Ramos (cell line): Measurements from ENCODE around the gene PDPR.
"Not testable (repeated sequence)": the region's sequence is repeated elsewhere in the genome, so short reads cannot be mapped to it uniquely, and the experiment has no call there.

Source experiments
- in situ Hi-C: fragments of 300-500 bp; cut with MboI; formaldehyde crosslinking; loops from one replicate; pipeline ENCODE4 v1.14.3; 2022; ENCODE audit warnings: low sequenced_read_pairs; ENCODE audit not compliant: unreplicated experiment

PDPR gene

GRCh38 chr16:70159355-70160348, 45.5 kb downstream of the PDPR start:
- in situ Hi-C loops, result no loop called here

GRCh38 chr16:70160388-70160787, 46.3 kb downstream of the PDPR start:
- in situ Hi-C loops, result no loop called here

- in situ Hi-C loops, result no loop called here
Measured at GRCh38 chr16:70160821-70161220, 46.7 kb downstream of the PDPR start.

DNA sequence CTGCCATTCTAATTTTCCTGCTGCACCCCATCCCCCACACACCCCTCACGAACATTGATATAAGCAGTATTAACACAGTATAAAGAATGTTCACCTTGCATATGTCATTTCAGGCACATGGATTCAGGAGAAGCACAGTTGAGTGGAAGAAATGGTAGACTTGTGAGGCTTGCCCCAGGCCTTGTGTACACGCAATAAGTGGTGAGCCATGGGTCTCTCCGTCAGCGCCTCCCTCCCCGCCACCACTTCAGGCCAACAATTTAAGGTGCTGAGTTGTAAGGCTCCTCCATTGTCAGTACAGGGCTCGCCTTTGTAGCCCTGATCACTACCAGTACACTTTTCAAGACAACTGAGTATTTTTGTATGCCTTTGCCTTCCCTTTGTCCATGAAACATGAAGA, 47.2 kb downstream of the PDPR start:
- in situ Hi-C loops, result no loop called here

- in situ Hi-C loops, result no loop called here
Measured at GRCh38 chr16:70162041-70162451, 47.9 kb downstream of the PDPR start.

GRCh38 chr16:70163596-70163995, 49.5 kb downstream of the PDPR start:
- in situ Hi-C loops, result no loop called here

- in situ Hi-C loops, result not testable (repeated sequence)
Measured at GRCh38 chr16:70166688-70167087, 52.6 kb downstream of the PDPR start.

DNA sequence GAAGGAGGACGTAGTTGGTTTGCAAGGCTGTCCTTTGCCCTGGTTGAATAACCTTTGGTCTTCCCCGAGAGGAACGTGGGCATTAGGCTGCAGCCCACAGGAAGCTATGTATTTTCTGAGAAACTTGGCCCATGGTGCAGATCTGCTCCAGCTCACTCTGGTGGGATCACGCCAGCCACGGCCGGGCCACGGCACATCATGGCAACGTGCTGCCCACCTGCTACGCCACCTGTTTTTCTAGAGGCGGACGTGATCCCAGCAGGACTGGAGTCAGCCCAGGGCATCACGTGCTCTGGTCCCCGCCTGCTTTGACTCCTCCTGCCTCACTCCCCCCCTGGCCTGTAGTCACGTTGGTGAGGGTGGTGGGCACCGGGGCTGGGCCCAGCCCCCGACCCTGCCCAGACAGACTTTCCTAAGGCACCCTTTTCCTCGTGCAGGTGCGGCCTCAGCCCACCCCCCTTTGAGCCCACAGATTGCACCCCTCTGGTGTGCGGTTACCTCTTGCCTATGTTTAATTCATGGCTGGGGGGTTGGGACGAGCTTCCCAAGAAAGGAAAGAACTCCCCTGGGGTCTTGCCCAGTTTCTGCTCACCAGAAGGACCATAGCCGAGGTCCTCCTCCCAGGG, 59.2 kb downstream of the PDPR start, which contains the start of gene CLEC18C:
Gene CLEC18C (plus strand): TSS at position 576 of the 626 bp plus-strand sequence. CDS start 492 bp downstream, outside the sequence.
- in situ Hi-C loops, result not testable (repeated sequence)

DNA sequence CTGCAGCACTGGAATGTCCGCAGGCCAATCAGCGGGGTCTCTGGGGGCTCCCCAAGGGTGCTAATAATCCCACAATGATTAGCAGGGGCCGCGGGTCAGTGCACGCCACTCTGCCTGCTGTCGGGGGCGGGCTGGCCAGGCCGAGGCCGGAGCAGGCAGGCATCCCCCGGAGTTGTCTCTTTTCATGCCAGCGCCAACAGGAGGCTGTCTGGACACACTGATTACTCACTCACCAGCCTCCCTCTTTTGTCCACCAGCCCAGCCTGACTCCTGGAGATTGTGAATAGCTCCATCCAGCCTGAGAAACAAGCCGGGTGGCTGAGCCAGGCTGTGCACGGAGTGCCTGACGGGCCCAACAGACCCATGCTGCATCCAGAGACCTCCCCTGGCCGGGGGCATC, 59.8 kb downstream of the PDPR start:
- in situ Hi-C loops, result not testable (repeated sequence)

DNA sequence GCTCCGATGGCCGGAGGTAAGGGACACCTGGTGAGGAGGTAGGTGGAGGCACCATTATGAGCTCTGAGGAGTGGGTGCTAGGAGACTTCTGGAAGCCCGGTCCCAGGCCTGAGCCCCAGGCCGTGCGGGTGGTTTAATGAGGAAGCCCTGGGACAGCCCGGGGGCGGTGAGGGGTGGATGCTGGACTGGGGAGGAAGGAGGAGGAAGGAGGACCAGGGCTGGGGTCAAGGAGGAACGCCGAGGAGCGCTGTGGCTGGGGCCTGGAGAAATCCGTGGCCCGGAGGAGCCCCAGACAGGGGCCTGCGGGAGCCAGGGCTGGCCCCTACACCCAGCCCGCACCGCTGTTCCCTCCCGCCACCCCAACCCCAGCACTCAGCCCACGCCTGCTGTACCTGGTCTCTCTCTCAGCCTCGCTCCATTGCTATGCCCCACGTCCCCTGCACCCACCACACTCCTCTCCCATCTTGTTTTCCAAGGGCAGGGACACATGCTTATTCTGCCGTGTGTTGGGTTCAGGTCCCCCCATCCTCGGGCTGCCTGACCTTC, 60.3 kb downstream of the PDPR start:
- in situ Hi-C loops, result not testable (repeated sequence)

DNA sequence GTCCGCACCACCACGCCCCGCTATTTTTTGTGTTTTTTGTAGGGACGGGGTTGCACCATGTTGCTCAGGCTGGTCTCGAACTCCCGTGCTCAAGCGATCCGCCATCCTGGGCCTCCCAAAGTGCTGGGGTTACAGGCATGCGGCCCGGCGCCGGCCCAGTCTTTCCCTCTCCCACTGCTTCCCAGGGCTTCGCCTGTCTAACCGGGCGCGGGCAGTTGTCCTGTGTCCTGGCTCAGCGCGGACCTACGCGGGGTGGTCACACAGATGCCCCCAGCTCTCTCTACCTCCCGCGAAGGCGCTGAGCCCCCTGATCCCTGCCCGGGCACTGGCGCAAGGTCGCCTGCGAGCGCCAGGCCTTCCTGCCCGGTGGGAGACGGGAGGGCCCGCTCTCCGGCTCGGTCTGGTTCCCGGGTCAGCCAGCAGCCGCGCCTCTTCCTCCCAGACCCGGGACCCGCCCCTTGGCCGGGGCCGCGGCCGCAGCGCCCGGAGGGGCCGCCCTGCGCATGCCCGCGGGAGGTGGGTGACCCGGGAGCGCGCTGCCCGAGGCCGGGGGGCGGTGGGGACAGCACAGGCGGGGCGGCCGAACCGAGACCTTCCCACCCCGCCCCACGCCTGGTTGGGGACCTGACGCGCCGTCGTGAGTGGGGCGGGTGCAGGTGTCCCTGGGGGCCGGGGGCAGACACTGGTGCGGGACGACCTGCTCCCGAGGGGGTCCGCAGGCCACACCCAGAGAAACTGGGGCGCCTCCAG, 73.9 kb downstream of the PDPR start:
- in situ Hi-C loops, result not testable (repeated sequence)

DNA sequence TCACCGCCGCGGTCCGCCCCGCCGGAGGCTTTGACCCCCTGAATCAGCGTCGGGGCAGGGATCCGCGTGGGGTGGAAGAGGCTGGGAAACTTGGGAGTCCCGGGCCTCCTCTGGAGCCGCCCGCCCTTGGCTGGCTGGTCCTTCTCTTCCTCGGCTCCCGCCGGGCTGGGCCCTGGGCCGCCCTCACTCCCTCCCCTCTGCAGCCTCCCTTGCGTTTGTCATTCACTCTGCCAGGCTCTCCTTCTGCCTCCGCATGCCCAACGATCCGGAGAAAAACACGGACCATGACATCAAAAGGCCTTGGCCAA, 74.4 kb downstream of the PDPR start:
- in situ Hi-C loops, result not testable (repeated sequence)

DNA sequence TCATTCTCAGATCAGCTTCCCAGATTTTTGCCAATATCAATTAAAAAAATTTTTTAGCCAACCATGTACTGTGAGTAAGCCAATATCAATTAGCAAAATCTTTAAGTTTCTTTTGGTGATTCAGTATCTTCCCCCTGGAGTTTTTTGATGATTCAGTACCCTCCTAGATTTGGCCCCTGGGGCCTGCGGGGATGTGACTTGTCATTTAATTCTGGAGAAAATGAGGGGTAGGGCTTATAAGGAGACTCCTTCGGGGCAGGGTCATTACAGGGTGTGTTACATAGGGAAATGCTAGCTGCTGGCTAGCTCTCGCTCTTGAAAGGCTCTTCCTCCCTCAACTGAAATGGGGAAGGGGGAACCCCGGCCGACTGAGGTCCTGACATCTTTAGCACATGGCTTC, 76.4 kb downstream of the PDPR start:
- in situ Hi-C loops, result not testable (repeated sequence)

DNA sequence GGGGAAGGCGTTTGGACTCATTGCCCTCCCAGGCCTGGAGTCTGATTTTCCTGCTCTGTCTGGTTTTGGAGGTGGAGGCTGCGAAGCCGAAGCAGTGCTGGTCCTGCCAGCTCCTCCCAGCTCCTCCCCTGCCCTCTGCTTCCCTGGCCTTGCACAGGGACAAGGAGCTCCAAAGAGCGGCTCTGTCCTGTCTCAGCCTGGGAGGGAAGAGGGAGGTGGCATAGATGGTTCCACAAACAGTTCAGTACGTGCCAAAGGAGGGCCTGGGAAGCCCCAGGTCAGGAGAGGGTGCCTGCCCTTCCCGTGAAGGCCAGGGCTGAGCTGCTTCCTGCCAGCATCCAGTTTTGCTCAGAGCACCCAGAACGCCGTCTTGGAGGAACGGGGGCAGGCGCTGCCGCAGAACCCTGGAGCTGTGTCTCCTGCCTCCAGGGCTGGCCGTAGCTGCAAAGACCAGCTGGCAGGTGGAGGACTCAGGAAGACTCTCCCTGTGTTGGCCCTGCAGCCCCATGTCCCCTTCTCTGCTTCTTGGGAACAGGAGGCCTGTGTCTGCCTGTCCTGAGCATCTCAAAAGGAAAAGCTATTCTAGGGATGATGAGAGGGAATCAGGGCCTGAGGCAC, 82.7 kb downstream of the PDPR start:
- in situ Hi-C loops, result not testable (repeated sequence)

DNA sequence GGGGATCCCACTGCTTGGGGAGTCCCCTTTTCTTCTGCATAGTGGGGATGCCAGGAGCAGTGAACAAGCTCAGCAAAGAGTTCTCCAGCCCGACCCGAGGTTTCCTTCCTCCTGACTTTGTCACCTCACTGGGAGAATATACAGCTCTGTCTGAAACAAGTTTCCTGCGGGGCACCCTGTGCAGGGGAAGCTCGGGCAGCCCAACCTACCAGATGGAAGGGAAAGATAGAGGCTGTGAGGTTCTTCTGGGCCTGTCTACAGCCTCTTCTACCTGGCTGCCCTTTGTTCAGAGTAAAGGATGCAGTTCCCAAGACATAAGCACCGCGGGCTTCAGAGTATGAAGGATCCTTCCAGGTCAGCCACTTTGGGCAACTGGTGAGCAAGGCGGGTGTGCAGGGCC, 83.5 kb downstream of the PDPR start:
- in situ Hi-C loops, result not testable (repeated sequence)

- in situ Hi-C loops, result not testable (repeated sequence)
Measured at GRCh38 chr16:70198230-70198629, 84.1 kb downstream of the PDPR start.

DNA sequence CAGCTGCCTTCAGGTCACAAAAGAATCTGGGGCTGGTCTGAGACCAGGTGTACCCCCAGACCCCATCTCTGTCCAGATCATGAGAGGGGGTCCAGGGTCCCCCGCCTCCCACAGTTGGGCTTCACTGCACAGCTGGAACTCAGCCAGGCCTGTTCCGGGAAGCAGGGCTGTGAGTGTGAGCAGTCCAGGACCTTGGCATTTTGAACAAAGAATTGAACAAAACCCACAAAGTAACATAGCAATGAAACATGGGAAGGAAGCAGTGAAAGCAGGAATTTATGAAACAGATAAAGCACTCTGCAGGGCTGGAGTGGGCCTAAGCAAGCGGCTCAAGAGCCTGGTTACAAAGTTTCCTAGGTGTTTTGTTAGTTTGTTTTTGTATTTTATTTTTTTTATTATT, 84.5 kb downstream of the PDPR start:
- in situ Hi-C loops, result not testable (repeated sequence)

DNA sequence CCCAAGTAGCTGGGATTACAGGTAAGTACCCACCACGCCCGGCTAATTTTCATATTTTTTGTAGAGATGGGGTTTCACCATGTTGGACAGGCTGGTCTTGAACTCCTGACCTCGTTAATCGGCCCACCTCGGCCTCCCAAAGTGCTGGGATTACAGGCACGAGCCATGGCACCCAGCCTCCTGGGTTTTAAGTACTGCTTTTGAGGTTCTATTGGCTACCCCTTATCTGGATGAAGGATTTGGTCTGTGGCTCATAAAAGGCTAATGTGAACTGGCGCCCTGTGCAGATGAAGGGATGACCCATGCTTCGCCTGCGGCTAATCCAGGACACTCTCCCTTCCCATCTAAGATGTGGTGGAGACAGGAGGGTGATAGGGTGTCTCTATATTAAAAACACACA, 85.0 kb downstream of the PDPR start:
- in situ Hi-C loops, result not testable (repeated sequence)

- in situ Hi-C loops, result not testable (repeated sequence)
Measured at GRCh38 chr16:70200063-70200462, 85.9 kb downstream of the PDPR start.

GRCh38 chr16:70203508-70203907, 89.4 kb downstream of the PDPR start:
- in situ Hi-C loops, result not testable (repeated sequence)
